HepG2 (cell line): Measurements from ENCODE around the gene TIMM13.

Source experiments
- BHLHE40 ChIP-seq: IDR thresholded peaks from 2 replicates; pipeline ENCODE4 v1.6.1; 2011; ENCODE audit warnings: low read length, improper control_type of control experiment
- DBP ChIP-seq: sonication (generic); formaldehyde crosslinking; IDR thresholded peaks from 2 replicates; pipeline ENCODE4 v1.4.0; 2020; ENCODE audit warnings: missing genetic modification reagents; ENCODE audit errors: not compliant biosample characterization
- ETV5 ChIP-seq: IDR thresholded peaks from 2 replicates; pipeline ENCODE4 v1.6.1; 2018; ENCODE audit warnings: missing biosample characterization, missing genetic modification reagents, inconsistent platforms, borderline replicate concordance
- HOXA3 ChIP-seq: sonication (generic); formaldehyde crosslinking; IDR thresholded peaks from 2 replicates; pipeline ENCODE4 v1.5.0; 2020; ENCODE audit warnings: missing genetic modification reagents
- MXI1 ChIP-seq: IDR thresholded peaks from 3 replicates; pipeline ENCODE4 v1.6.1; 2012; ENCODE audit warnings: low read depth, low read length, inconsistent platforms, borderline replicate concordance
- NFE2L1 ChIP-seq: sonication (generic); formaldehyde crosslinking; IDR thresholded peaks from 2 replicates; pipeline ENCODE4 v1.4.0; 2020; ENCODE audit warnings: missing genetic modification reagents, mild to moderate bottlenecking, borderline replicate concordance
- PHF20 ChIP-seq: sonication (generic); formaldehyde crosslinking; IDR thresholded peaks from 2 replicates; pipeline ENCODE4 v1.5.0; 2020; ENCODE audit warnings: mild to moderate bottlenecking, missing genetic modification reagents
- SOX13 ChIP-seq, 3 experiments: fragments of 450-650 bp in 1 of 3; sonication (generic) in 1 of 3; formaldehyde crosslinking in 1 of 3; IDR thresholded peaks in 2 of 3; conservative IDR thresholded peaks in 1 of 3; 2 replicates each; pipeline versions ENCODE4 v1.5.0 to v1.6.1; 2016 to 2020; ENCODE audit warnings: antibody characterized with exemption in 1 of 3, mild to moderate bottlenecking in 1 of 3, missing compliant biosample characterization in 1 of 3, missing genetic modification reagents in 1 of 3, moderate library complexity in 1 of 3
- YEATS2 ChIP-seq: sonication (generic); formaldehyde crosslinking; IDR thresholded peaks from 2 replicates; pipeline ENCODE4 v1.4.0; 2020; ENCODE audit warnings: missing genetic modification reagents, borderline replicate concordance
- ZBTB26 ChIP-seq: IDR thresholded peaks from 2 replicates; pipeline ENCODE4 v1.6.1; 2016; ENCODE audit warnings: missing compliant biosample characterization, missing genetic modification reagents, borderline replicate concordance
- ZNF766 ChIP-seq: sonication (generic); formaldehyde crosslinking; IDR thresholded peaks from 2 replicates; pipeline ENCODE4 v1.5.0; 2020; ENCODE audit warnings: missing genetic modification reagents, borderline replicate concordance

GRCh38 chr19:2398735-2399305 lies 28.6 kb downstream of the TIMM13 start:
- TF ChIP-seq NFE2L1 (no peak), MXI1 (no peak), ZNF766 (CRISPR knock-in tag) (no peak), ZBTB26 (no peak), HOXA3 (no peak), PHF20 (CRISPR knock-in tag) (no peak), DBP (no peak), YEATS2 (CRISPR knock-in tag) (no peak), SOX13 (IDR thresholded peaks at IDR 0.05) (no peak), SOX13 (CRISPR knock-in tag; conservative IDR thresholded peaks at IDR 0.05 in 1 of 2, IDR thresholded peaks at IDR 0.05 in 1 of 2) (no peak), BHLHE40 (no peak), ETV5 (CRISPR knock-in tag) (no peak)
